NB4 (cell line): ENCODE measurements around the gene TBC1D1.

Source experiments
- DNase-seq: peaks from one replicate; pipeline ENCODE4 v3.0.0; 2010; ENCODE audit warnings: low read depth
- H3K4me3 ChIP-seq: one replicate; pipeline ENCODE4 v1.5.1; 2011; ENCODE audit warnings: mild to moderate bottlenecking, low read depth, low read length, moderate library complexity
- MYC ChIP-seq: IDR thresholded peaks from 2 replicates; pipeline ENCODE4 v1.6.1; 2011; ENCODE audit warnings: low read depth, low read length
- POLR2A ChIP-seq: IDR thresholded peaks from 2 replicates; pipeline ENCODE4 v1.6.1; 2011; ENCODE audit warnings: mild to moderate bottlenecking; ENCODE audit not compliant: insufficient read length; ENCODE audit errors: extremely low read depth
- TF ChIP-seq, protein P1 (sequence below): IDR thresholded peaks from 2 replicates; pipeline ENCODE4 v1.6.1; 2011; ENCODE audit warnings: low read depth, low read length
- TF ChIP-seq, protein P2 (sequence below): IDR thresholded peaks from one replicate; pipeline ENCODE4 v1.5.1; 2012; ENCODE audit warnings: low read depth, low read length

Gene TBC1D1

DNA sequence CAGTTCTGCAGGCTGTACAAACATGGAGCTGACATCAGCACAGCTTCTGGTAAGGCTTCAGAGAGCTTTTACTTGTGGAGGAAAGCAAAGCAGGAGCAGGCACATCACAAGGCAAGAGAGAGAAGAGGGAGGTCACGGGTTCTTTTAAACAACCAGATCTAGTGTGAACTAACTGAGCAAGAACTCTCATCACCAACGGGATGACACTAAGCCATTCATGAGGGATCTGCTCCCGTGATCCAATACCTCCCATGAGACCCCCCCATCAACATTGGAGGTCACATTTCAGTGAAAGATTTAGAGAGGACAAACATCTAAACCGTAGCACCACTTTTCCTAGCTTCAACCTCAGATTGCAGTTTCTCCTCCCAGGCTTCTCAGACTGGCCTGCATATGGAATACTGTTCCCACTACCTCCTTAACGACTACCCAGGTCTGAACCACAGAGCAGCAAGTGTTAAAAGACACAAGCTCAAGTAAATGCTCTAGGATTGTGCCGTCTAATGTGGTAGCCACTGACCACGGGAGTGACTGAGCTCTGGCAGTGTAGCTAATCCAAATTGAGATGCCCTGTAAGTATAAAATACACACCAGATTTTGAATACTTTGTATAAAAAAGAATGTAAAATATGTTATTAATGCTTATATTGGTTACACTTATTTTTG lies 262.0 kb downstream of the TBC1D1 start:
- TF ChIP-seq, protein P1, sequence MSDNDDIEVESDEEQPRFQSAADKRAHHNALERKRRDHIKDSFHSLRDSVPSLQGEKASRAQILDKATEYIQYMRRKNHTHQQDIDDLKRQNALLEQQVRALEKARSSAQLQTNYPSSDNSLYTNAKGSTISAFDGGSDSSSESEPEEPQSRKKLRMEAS = no peak
- TF ChIP-seq POLR2A (no peak), MYC (no peak)
- TF ChIP-seq, protein P2, sequence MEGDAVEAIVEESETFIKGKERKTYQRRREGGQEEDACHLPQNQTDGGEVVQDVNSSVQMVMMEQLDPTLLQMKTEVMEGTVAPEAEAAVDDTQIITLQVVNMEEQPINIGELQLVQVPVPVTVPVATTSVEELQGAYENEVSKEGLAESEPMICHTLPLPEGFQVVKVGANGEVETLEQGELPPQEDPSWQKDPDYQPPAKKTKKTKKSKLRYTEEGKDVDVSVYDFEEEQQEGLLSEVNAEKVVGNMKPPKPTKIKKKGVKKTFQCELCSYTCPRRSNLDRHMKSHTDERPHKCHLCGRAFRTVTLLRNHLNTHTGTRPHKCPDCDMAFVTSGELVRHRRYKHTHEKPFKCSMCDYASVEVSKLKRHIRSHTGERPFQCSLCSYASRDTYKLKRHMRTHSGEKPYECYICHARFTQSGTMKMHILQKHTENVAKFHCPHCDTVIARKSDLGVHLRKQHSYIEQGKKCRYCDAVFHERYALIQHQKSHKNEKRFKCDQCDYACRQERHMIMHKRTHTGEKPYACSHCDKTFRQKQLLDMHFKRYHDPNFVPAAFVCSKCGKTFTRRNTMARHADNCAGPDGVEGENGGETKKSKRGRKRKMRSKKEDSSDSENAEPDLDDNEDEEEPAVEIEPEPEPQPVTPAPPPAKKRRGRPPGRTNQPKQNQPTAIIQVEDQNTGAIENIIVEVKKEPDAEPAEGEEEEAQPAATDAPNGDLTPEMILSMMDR = no peak
- H3K4me3 ChIP-seq = no peak overlapping the region
- DNase-seq = no peak

DNA sequence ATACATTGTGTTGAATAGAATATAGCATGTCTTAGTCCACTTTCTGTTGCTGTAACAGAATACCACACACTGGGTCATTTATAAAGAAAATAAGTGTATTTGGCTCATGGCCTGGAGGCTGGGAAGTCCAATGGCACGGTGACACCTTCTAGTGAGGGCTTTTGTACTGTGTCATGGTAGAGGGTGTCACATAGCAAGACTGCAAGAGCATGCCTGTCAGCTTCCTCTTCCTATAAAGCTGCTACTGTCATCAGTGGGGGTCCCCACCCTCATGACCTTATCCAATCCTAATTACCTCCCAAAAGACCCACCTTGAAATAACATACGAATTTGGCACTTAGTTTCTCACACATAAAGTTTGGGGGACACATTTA lies 262.5 kb downstream of the TBC1D1 start:
- TF ChIP-seq MYC = no peak
- TF ChIP-seq, protein P2 = no peak
- TF ChIP-seq POLR2A = no peak
- TF ChIP-seq, protein P1 = no peak
- no peak overlapping the region for H3K4me3 ChIP-seq
- no peak for DNase-seq

DNA sequence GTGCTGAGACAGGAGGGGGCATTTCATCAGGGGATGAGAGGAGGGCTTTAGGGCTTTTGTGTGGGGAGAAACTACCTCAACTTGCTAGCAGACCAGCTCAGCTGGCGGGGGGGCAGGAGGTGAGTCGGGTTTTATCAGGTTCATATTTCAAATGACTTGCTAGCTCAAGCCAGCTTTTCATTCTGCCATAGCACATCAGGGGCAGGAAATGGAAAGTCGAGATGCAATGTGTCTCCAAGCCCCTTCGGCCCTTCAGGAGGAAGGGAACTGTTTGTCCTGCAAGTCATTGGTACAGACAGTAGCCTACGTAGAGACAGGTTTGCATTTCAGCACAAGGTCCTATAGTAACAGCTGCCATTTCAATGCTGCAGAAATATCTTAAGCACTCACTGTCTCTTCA lies 263.4 kb downstream of the TBC1D1 start:
- TF ChIP-seq, protein P2 = no peak
- TF ChIP-seq MYC = no peak
- TF ChIP-seq POLR2A = no peak
- TF ChIP-seq, protein P1 = no peak
- no peak for DNase-seq
- H3K4me3 ChIP-seq = no peak overlapping the region

DNA sequence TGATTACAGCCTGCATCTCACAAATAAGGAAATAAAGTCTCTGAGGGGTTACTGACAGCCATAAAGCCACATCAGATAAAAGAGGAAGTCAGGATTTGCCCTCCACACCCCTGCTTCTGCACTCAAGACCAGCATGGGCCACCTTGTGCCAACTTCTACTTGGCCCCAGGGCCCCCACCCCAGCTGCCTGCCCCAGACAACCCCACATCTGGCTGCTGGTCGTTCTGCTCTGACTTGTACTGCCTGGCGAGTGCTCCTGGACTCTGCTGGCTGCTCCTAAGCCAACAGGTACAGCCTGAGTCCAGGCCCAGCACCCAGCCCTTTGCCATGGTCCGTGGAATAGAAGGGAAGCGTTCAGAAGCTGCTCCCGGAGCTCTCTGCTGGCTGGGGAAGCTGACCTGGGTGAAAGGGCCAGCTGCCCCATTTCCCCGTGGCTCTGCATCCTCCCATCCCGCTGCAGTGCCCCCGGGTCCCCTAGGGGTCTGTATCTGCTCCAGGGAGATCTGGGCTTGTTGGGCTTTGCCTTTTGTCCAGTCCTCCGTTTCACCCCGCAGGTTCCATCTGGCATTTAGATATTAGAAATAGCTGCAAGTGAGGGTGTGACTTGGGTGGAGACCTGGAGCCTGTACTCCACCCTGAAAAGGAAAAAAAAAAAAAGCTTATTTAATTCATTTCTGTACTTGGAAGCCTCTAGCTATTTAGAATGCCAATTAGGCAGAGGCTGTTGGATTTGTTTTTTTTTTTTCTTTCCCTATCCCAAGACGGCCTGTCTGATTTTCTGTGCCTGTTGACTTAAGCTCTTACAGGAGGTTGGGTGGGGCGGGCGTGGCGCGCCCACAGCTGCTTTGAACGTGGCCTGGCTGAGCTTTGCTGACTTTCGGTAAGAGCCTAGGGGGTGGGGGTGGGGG lies 264.1 kb downstream of the TBC1D1 start:
- no peak overlapping the region for H3K4me3 ChIP-seq
- TF ChIP-seq POLR2A (no peak), MYC (no peak)
- TF ChIP-seq, protein P1 = no peak
- TF ChIP-seq, protein P2 = no peak
- peak; percentile 67 for DNase-seq

DNA sequence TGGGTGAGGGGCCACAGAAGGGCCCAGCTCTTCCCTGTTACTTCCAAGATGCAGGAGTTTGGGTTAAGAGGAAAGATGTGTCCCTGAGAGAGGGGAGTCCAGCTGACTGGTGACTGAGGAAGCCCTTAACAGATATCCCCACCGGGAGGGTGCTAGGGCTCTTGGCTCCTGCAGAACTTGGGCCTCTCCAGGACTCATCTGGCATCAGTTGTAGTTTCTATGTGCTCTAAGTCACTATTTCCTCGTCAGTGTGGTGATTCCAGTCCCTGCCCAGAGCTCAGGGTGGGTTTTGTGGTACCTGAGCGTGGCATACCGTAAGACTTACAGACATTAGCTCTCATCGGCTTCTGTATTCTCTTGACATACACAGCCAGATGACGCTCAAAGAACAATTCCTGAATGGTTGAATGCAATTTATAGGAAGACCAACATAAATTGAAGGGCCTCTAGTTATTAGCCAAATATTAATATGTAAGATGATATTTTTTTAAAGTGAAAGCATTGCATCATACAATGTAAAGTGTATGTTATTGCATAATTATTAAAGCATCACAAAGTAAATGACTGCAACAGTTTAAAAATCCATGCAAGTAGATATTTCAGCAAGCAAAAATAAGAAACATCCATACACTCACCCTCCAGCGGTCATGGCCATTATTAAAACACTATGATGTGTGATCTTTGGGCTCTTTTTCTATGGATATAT lies 264.9 kb downstream of the TBC1D1 start:
- H3K4me3 ChIP-seq = no peak overlapping the region
- DNase-seq = no peak
- TF ChIP-seq, protein P2 = no peak
- no peak for TF ChIP-seq POLR2A
- no peak for TF ChIP-seq MYC
- TF ChIP-seq, protein P1 = no peak
